PC-9 (cell line): ENCODE data around the gene CFAP91. TPM values are rescaled to one million over a fixed set of nuclear protein-coding genes. Genes with fewer than 3 reads are reported as not detected.

Experiments used
- BruUV-seq: library from RNA; stranded (reverse); fragments of 400-500 nt; replicated peaks from 2 replicates; lab custom pipeline; 2021; lab: Mats Ljungman, UMichigan
- CTCF ChIA-PET: fragments of 300-600 bp; sonication (Branson Sonifier 250); formaldehyde crosslinking; loops from one replicate; lab custom pipeline; 2022; ENCODE audit warnings: antibody characterized with exemption; lab: Charles Lee
- POLR2A ChIA-PET: fragments of 300-600 bp; sonication (Branson Sonifier 250); formaldehyde crosslinking; loops from one replicate; lab custom pipeline; 2022; ENCODE audit warnings: antibody characterized with exemption; ENCODE audit not compliant: unreplicated experiment; lab: Charles Lee
- DNase-seq, 2 experiments: peaks; one replicate each; pipeline versions ENCODE4 v3.0.0 to v3.0.0-alpha.2; 2015 to 2022; ENCODE audit warnings: mixed read lengths in 1 of 2
- H2AFZ ChIP-seq: fragments of 200-600 bp; sonication (generic); 2 replicates; pipeline ENCODE4 v1.8.1; 2017; ENCODE audit warnings: antibody characterized with exemption
- H3F3A ChIP-seq: fragments of 200-600 bp; sonication (generic); 2 replicates; pipeline ENCODE4 v1.8.1; 2017; ENCODE audit warnings: antibody characterized with exemption, mild to moderate bottlenecking, low read depth; ENCODE audit not compliant: insufficient read depth
- H3K27ac ChIP-seq: fragments of 200-600 bp; sonication (generic); 2 replicates; pipeline ENCODE4 v1.6.1; 2016; ENCODE audit warnings: mixed run types
- H3K27me3 ChIP-seq: fragments of 200-600 bp; sonication (generic); 2 replicates; pipeline ENCODE4 v1.6.1; 2016; ENCODE audit warnings: low read depth, mixed run types; ENCODE audit not compliant: insufficient read depth
- H3K36me3 ChIP-seq: fragments of 200-600 bp; sonication (generic); 2 replicates; pipeline ENCODE4 v1.6.1; 2016; ENCODE audit warnings: low read depth, mixed run types
- H3K4me1 ChIP-seq: fragments of 200-600 bp; sonication (generic); replicated peaks from 2 replicates; pipeline ENCODE4 v1.6.1; 2016; ENCODE audit warnings: mixed run types; ENCODE audit not compliant: insufficient read depth
- H3K4me2 ChIP-seq: fragments of 200-600 bp; sonication (generic); 2 replicates; pipeline ENCODE4 v1.6.1; 2017; ENCODE audit warnings: mixed run types
- H3K4me3 ChIP-seq: fragments of 200-600 bp; sonication (generic); 2 replicates; pipeline ENCODE4 v1.6.1; 2016; ENCODE audit warnings: mixed run types
- H3K79me2 ChIP-seq: fragments of 200-600 bp; sonication (generic); 2 replicates; pipeline ENCODE4 v1.6.1; 2017; ENCODE audit warnings: low read depth, mixed run types
- H3K9me2 ChIP-seq: fragments of 200-600 bp; sonication (generic); 2 replicates; pipeline ENCODE4 v1.8.1; 2017; ENCODE audit warnings: mild to moderate bottlenecking; ENCODE audit not compliant: insufficient read depth
- H3K9me3 ChIP-seq: fragments of 200-600 bp; sonication (generic); 2 replicates; pipeline ENCODE4 v1.8.1; 2016; ENCODE audit warnings: low read depth; ENCODE audit not compliant: insufficient read depth
- H4K20me1 ChIP-seq: fragments of 200-600 bp; sonication (generic); 2 replicates; pipeline ENCODE4 v1.8.1; 2017; ENCODE audit not compliant: insufficient read depth
- CTCF ChIP-seq: fragments of 200-600 bp; sonication (generic); conservative IDR thresholded peaks from 2 replicates; pipeline ENCODE4 v1.6.1; 2017; ENCODE audit warnings: mixed run types, antibody characterized with exemption, mild to moderate bottlenecking, moderate library complexity
- EZH2 ChIP-seq: fragments of 200-600 bp; sonication (generic); IDR thresholded peaks from 2 replicates; pipeline ENCODE4 v1.8.0; 2017; ENCODE audit warnings: antibody characterized with exemption, low read depth
- intact Hi-C: fragments of 100-400 bp; cut with micrococcal nuclease; formaldehyde crosslinking; loops from one replicate; pipeline ENCODE4 v1.10.0; 2022; ENCODE audit not compliant: unreplicated experiment
- total RNA-seq: library from RNA; stranded (reverse); gene quantifications from 2 replicates; pipeline ENCODE4 v1.2.3, GENCODE V29; 2021

Gene CFAP91
- total RNA-seq, 1 experiment from 2014 or later: 1.2 TPM

- Histone ChIP-seq H3K36me3 (no peaks in the 10 kb centered on the region), H3K9me2 (no peaks in the 10 kb centered on the region), H3F3A (no peaks in the 10 kb centered on the region), H3K27me3 (no peaks in the 10 kb centered on the region), H3K79me2 (no peaks in the 10 kb centered on the region), H3K9me3 (0 out of 2 replicates have a peak, but pooled peaks cover 8% of the 10 kb centered on the region), H3K27ac (no peak overlapping the region), H2AFZ (no peak overlapping the region; the same call in 1 of the 2 replicates), H3K4me3 (no peak overlapping the region), H3K4me1 (no peaks in the 10 kb centered on the region), H3K4me2 (no peak overlapping the region), H4K20me1 (no peaks in the 10 kb centered on the region)
- no peak for TF ChIP-seq EZH2
- BruUV-seq: no TSS peak
- ChIA-PET POLR2A (no interaction called here), CTCF (no interaction called here)
- DNase-seq: peak in 1 of 2 experiments; percentile 46
- intact Hi-C loops: no loop called here
Observed at GRCh38 chr3:119700269-119700919, 2.4 kb upstream of the CFAP91 start.

- ChIA-PET POLR2A (no interaction called here), CTCF (no interaction called here)
- H3K4me3 ChIP-seq: no peak overlapping the region
- no peaks in the 10 kb centered on the region for H3K9me2 ChIP-seq
- H3K36me3 ChIP-seq: no peaks in the 10 kb centered on the region
- DNase-seq: no peak
- no peak overlapping the region for H3K27ac ChIP-seq
- 0 out of 2 replicates have a peak, but pooled peaks cover 4% of the 10 kb centered on the region for H3K9me3 ChIP-seq
- TF ChIP-seq EZH2 (no peak), CTCF (no peak)
- no peak overlapping the region; the same call in 1 of the 2 replicates for H2AFZ ChIP-seq
- no peaks in the 10 kb centered on the region for H4K20me1 ChIP-seq
- H3F3A ChIP-seq: no peaks in the 10 kb centered on the region
- H3K27me3 ChIP-seq: no peaks in the 10 kb centered on the region
- H3K4me1 ChIP-seq: no peaks in the 10 kb centered on the region
- H3K79me2 ChIP-seq: no peaks in the 10 kb centered on the region
- intact Hi-C loops: no loop called here
- no TSS peak for BruUV-seq
- H3K4me2 ChIP-seq: no peak overlapping the region
Observed at GRCh38 chr3:119700920-119701734, 1.7 kb upstream of the CFAP91 start.

GRCh38 chr3:119703820-119704531 lies 1.2 kb downstream of the CFAP91 start:
- Histone ChIP-seq H3K9me2 (no peaks in the 10 kb centered on the region), H3K4me3 (no peak overlapping the region), H3K36me3 (no peaks in the 10 kb centered on the region), H3F3A (no peaks in the 10 kb centered on the region), H3K4me2 (no peak overlapping the region), H3K4me1 (no peaks in the 10 kb centered on the region), H3K27ac (no peak overlapping the region), H3K27me3 (no peaks in the 10 kb centered on the region), H3K9me3 (0 out of 2 replicates have a peak, but pooled peaks cover 4% of the 10 kb centered on the region), H3K79me2 (no peaks in the 10 kb centered on the region), H4K20me1 (no peaks in the 10 kb centered on the region), H2AFZ (no peak overlapping the region)
- intact Hi-C loops: no loop called here
- no peak for DNase-seq
- CTCF ChIA-PET: no interaction called here
- POLR2A ChIA-PET: interaction anchor here (0.6 kb wide), 1 partner anchor 170 kb away, joined by 3 read pairs; no protein-coding TSS in a partner anchor
- TF ChIP-seq EZH2 (no peak), CTCF (no peak)
- no TSS peak for BruUV-seq
